K562 (cell line): ENCODE results near the gene COX6B1. TPM values are rescaled to one million over a fixed set of nuclear protein-coding genes. Genes with fewer than 3 reads are reported as not detected.

ENCODE experiments used
- ASH1L ChIP-seq: fragments of 450-650 bp; IDR thresholded peaks from 2 replicates; pipeline ENCODE4 v1.6.1; 2018; ENCODE audit warnings: borderline replicate concordance, mild to moderate bottlenecking, low read depth; ENCODE audit not compliant: partially characterized antibody
- HMGXB4 ChIP-seq: sonication (generic); formaldehyde crosslinking; IDR thresholded peaks from 2 replicates; pipeline ENCODE4 v1.8.1; 2023; ENCODE audit warnings: mild to moderate bottlenecking, missing genetic modification reagents
- PHF21A ChIP-seq: fragments of 450-650 bp; IDR thresholded peaks from 2 replicates; pipeline ENCODE4 v1.6.1; 2017; ENCODE audit warnings: low read depth, borderline replicate concordance
- POLR3A ChIP-seq: IDR thresholded peaks from 2 replicates; pipeline ENCODE4 v1.6.1; 2011; ENCODE audit warnings: borderline replicate concordance, mild to moderate bottlenecking, moderate library complexity; ENCODE audit not compliant: insufficient read length, insufficient read depth; ENCODE audit errors: extremely low read depth
- SMAD1 ChIP-seq: fragments of 150-350 bp; IDR thresholded peaks from 2 replicates; pipeline ENCODE4 v1.6.1; 2014; ENCODE audit warnings: low read length, low read depth; ENCODE audit not compliant: partially characterized antibody
- ZBTB40 ChIP-seq, 2 experiments: fragments of 450-650 bp in 1 of 2; sonication (generic) in 1 of 2; formaldehyde crosslinking in 1 of 2; IDR thresholded peaks; 2 replicates each; pipeline versions ENCODE4 v1.7.1 to v1.9.0; 2016 to 2022; ENCODE audit warnings: inconsistent platforms in 1 of 2, mild to moderate bottlenecking in 1 of 2, missing genetic modification reagents in 1 of 2
- ZNF431 ChIP-seq: sonication (generic); formaldehyde crosslinking; IDR thresholded peaks from 2 replicates; pipeline ENCODE4 v1.8.0; 2022; ENCODE audit warnings: mild to moderate bottlenecking, missing genetic modification reagents
- ZNF436 ChIP-seq: fragments of 250-450, 450-650 bp; sonication (Bioruptor Pico); formaldehyde crosslinking; IDR thresholded peaks from 2 replicates; pipeline ENCODE4 v1.7.0; 2020; ENCODE audit warnings: mild to moderate bottlenecking
- ZNF766 ChIP-seq: fragments of 200-800 bp; sonication (Bioruptor generic); conservative IDR thresholded peaks from 2 replicates; pipeline ENCODE4 v1.6.1; 2016; ENCODE audit warnings: missing genetic modification characterization, missing compliant biosample characterization
- polyA plus RNA-seq, 8 experiments: library from polyadenylated mRNA; depleted of rRNA in 4 of 8; stranded (reverse) in 5 of 8; unstranded in 3 of 8; fragments of >200 nt; fragmentation: Nextera tagmentation in 2 of 8; fragmentation: Illumina TruSeq in 1 of 8; extraction: Ambion mirVana in 2 of 8; extraction: Trizol in 1 of 8; gene quantifications; 2 replicates each; pipeline versions ENCODE4 v1.2.1 to v1.2.3, GENCODE V29; 2011 to 2014; ENCODE audit warnings: inconsistent platforms in 1 of 8, missing spikeins in 1 of 8
- total RNA-seq, 7 experiments: library from RNA; depleted of rRNA in 6 of 7; stranded (reverse); fragments of >200 nt in 6 of 7; fragmentation: Illumina TruSeq in 2 of 7; extraction: Trizol in 2 of 7; gene quantifications; 2 replicates each; pipeline versions ENCODE4 v1.2.1 to v1.2.3, GENCODE V29; 2011 to 2021; ENCODE audit warnings: low replicate concordance in 1 of 7

Gene COX6B1
- total and polyA plus RNA-seq, 9 of the 15 experiments (the other 6 are each of a cell fraction or from before 2014, with no cell fraction given), result 777 to 2,393 (median 1,219) TPM

GRCh38 chr19:35643255-35644205 lies 4.6 kb upstream of the COX6B1 start (continued):
- TF ChIP-seq ZBTB40 (IDR thresholded peaks at IDR 0.05) (no peak; the same call in 1 of the 2 replicates), ZBTB40 (CRISPR knock-in tag; IDR thresholded peaks at IDR 0.05) (peak; percentile 29; the same call in 1 of the 2 replicates), ZNF431 (CRISPR knock-in tag) (peak; percentile 92), ASH1L (peak; percentile 75), ZNF436 (CRISPR knock-in tag) (no peak), SMAD1 (peak; percentile 57), ZNF766 (no peak), HMGXB4 (CRISPR knock-in tag) (0 out of 2 replicates have a peak, but pooled peaks have one; percentile 79), PHF21A (peak; percentile 81), POLR3A (no peak)
